Gastroesophageal sphincter (tissue), 4 donors: ENCODE measurements around the gene BCL2A1. TPM values are rescaled to one million over a fixed set of nuclear protein-coding genes. Genes with fewer than 3 reads are reported as not detected.
"Not testable (repeated sequence)": the region's sequence is repeated elsewhere in the genome, so short reads cannot be mapped to it uniquely, and the experiment has no call there.

Experiments
- ATAC-seq: fragments of 150-250 bp; one replicate; pipeline ENCODE4 v1.9.1; 2016; ENCODE audit warnings: mild to moderate bottlenecking, moderate library complexity
- H3K27ac ChIP-seq, 4 donors: fragments of 200-600 bp; sonication (generic) in 3 of 4; 1 replicate in 3 of 4; 2 replicates in 1 of 4; pipeline ENCODE4 v1.5.1; 2016 to 2019
- H3K27me3 ChIP-seq: fragments of 200-600 bp; sonication (generic); one replicate; pipeline ENCODE4 v1.5.1; 2019
- H3K36me3 ChIP-seq, 2 donors: fragments of 200-600 bp; sonication (generic); one replicate each; pipeline ENCODE4 v1.5.1; 2019; ENCODE audit warnings: control low read depth in 1 of 2
- H3K4me1 ChIP-seq, 3 donors: fragments of 200-600 bp; sonication (generic); 1 replicate in 2 of 3; 2 replicates in 1 of 3; pipeline ENCODE4 v1.5.1; 2016 to 2019; ENCODE audit warnings: control low read depth in 2 of 3
- H3K4me3 ChIP-seq, 2 donors: fragments of 200-600 bp; sonication (generic); one replicate each; pipeline ENCODE4 v1.5.1; 2019; ENCODE audit warnings: mild to moderate bottlenecking in 1 of 2, moderate library complexity in 1 of 2
- H3K9me3 ChIP-seq, 3 donors: fragments of 200-600 bp; sonication (generic); one replicate each; pipeline ENCODE4 v1.5.1; 2017 to 2019; ENCODE audit warnings: control low read depth in 2 of 3
- CTCF ChIP-seq, 4 experiments: fragments of 200-600 bp in 2 of 4; fragments of 450-650 bp in 2 of 4; sonication (generic) in 1 of 4; IDR thresholded peaks; one replicate each; pipeline ENCODE4 v1.5.1; 2017 to 2019; ENCODE audit warnings: antibody characterized with exemption in 4 of 4, mild to moderate bottlenecking in 2 of 4, moderate library complexity in 2 of 4
- EP300 ChIP-seq: sonication (generic); formaldehyde crosslinking; IDR thresholded peaks from one replicate; pipeline ENCODE4 v1.6.1; 2017; ENCODE audit warnings: antibody characterized with exemption, mild to moderate bottlenecking
- POLR2A ChIP-seq, 2 donors: fragments of 450-650 bp; IDR thresholded peaks; one replicate each; pipeline ENCODE4 v1.6.1; 2017; ENCODE audit warnings: antibody characterized with exemption in 2 of 2, mild to moderate bottlenecking in 2 of 2, moderate library complexity in 1 of 2
- POLR2AphosphoS5 ChIP-seq: sonication (generic); formaldehyde crosslinking; IDR thresholded peaks from one replicate; pipeline ENCODE4 v1.6.1; 2017; ENCODE audit warnings: antibody characterized with exemption
- WGBS, 2 donors: methylation state at CpG; one replicate each; pipeline ENCODE4 v1.1.5; 2018; ENCODE audit warnings: low coverage in 1 of 2; 5-methylcytosine and 5-hydroxymethylcytosine counted together
- total RNA-seq, 4 donors: library from RNA; depleted of rRNA; stranded (reverse); fragments of >200 nt; gene quantifications; one replicate each; pipeline ENCODE4 v1.1.0, GENCODE V29; 2016

BCL2A1 gene
- total RNA-seq, 4 donors from 2014 or later, result 0.62 to 13.3 TPM; not detected in 2

- H3K4me1 ChIP-seq, result no peaks in the 10 kb centered on the region
- no peaks in the 10 kb centered on the region for H3K36me3 ChIP-seq
- TF ChIP-seq POLR2AphosphoS5, result no peak
- TF ChIP-seq EP300, result no peak
- TF ChIP-seq POLR2A (IDR thresholded peaks at IDR 0.05), result no peak
- no peak for TF ChIP-seq CTCF (IDR thresholded peaks at IDR 0.05)
- 50 to 53% methylated on average over 1 of the region's 1 CpG for WGBS, 2 donors
- H3K27ac ChIP-seq, result no peak overlapping the region
- no peaks in the 10 kb centered on the region for H3K9me3 ChIP-seq
- H3K4me3 ChIP-seq, result no peak overlapping the region
- H3K27me3 ChIP-seq, result peaks cover 16% of the 10 kb centered on the region
- no peak for ATAC-seq
Observed at GRCh38 chr15:79943820-79944219, 27.2 kb downstream of the BCL2A1 start.

- H3K27ac ChIP-seq, result no peak overlapping the region
- 49 to 88% methylated on average over 4 to 7 of the region's 7 CpGs for WGBS, 2 donors
- peaks cover 16% of the 10 kb centered on the region for H3K27me3 ChIP-seq
- no peak overlapping the region for H3K4me3 ChIP-seq
- H3K36me3 ChIP-seq, result no peaks in the 10 kb centered on the region
- no peaks in the 10 kb centered on the region for H3K9me3 ChIP-seq
- TF ChIP-seq CTCF (IDR thresholded peaks at IDR 0.05), result no peak
- TF ChIP-seq EP300, result no peak
- no peak for TF ChIP-seq POLR2A (IDR thresholded peaks at IDR 0.05)
- no peak for TF ChIP-seq POLR2AphosphoS5
- no peaks in the 10 kb centered on the region for H3K4me1 ChIP-seq
- ATAC-seq, result no peak
Observed at GRCh38 chr15:79942741-79943481, 28.1 kb downstream of the BCL2A1 start.

GRCh38 chr15:79939399-79939798 is 31.6 kb downstream of the BCL2A1 start:
- TF ChIP-seq POLR2A (IDR thresholded peaks at IDR 0.05), result no peak
- TF ChIP-seq POLR2AphosphoS5, result no peak
- TF ChIP-seq CTCF (IDR thresholded peaks at IDR 0.05), result no peak
- TF ChIP-seq EP300, result no peak

GRCh38 chr15:79938143-79938542 is 32.9 kb downstream of the BCL2A1 start:
- Histone ChIP-seq H3K9me3 (no peaks in the 10 kb centered on the region), H3K4me1 (no peaks in the 10 kb centered on the region), H3K27me3 (peaks cover 56% of the 10 kb centered on the region), H3K4me3 (no peak overlapping the region), H3K36me3 (no peaks in the 10 kb centered on the region), H3K27ac (no peak overlapping the region)
- TF ChIP-seq EP300 (no peak), POLR2AphosphoS5 (no peak), POLR2A (IDR thresholded peaks at IDR 0.05) (no peak), CTCF (IDR thresholded peaks at IDR 0.05) (no peak)
- no peak for ATAC-seq
- 83 to 88% methylated on average over 1 of the region's 1 CpG for WGBS, 2 donors

More at GRCh38 chr15:79939399-79939798, 31.6 kb downstream of the BCL2A1 start:
- Histone ChIP-seq H3K36me3 (no peaks in the 10 kb centered on the region), H3K27ac (no peak overlapping the region), H3K4me3 (no peak overlapping the region), H3K4me1 (no peaks in the 10 kb centered on the region), H3K9me3 (no peaks in the 10 kb centered on the region), H3K27me3 (peaks cover 44% of the 10 kb centered on the region)
- no peak for ATAC-seq
- WGBS, 2 donors, result 81 to 88% methylated on average over 4 of the region's 4 CpGs

- H3K4me1 ChIP-seq, H3K36me3 ChIP-seq, H3K9me3 ChIP-seq, H3K4me3 ChIP-seq, H3K27ac ChIP-seq, ATAC-seq: not testable (repeated sequence)
- 13% methylated on average over 6 of the region's 7 CpGs; no CpG with 5 or more reads in 1 of the 2 donors for WGBS, 2 donors
- peaks cover 44% of the 10 kb centered on the region for H3K27me3 ChIP-seq
Observed at GRCh38 chr15:79935556-79936201, 35.3 kb downstream of the BCL2A1 start.
